BE2C (cell line): ENCODE results near the gene DBT.

ENCODE experiments used
- DNase-seq: peaks from one replicate; pipeline ENCODE4 v3.0.0-alpha.2; 2020
- H3K27me3 ChIP-seq: fragments of 250-450 bp; sonication (Bioruptor Pico); 2 replicates; pipeline ENCODE4 v1.5.1; 2020; ENCODE audit warnings: mild to moderate bottlenecking
- H3K36me3 ChIP-seq: fragments of 250-450 bp; sonication (Bioruptor Pico); 2 replicates; pipeline ENCODE4 v1.5.1; 2020; ENCODE audit warnings: mild to moderate bottlenecking
- H3K4me1 ChIP-seq: fragments of 250-450 bp; sonication (Bioruptor Pico); 2 replicates; pipeline ENCODE4 v1.5.1; 2020
- H3K4me3 ChIP-seq: 2 replicates; pipeline ENCODE4 v1.5.1; 2011; ENCODE audit warnings: low read depth, low read length
- H3K9me3 ChIP-seq: fragments of 250-450 bp; sonication (Bioruptor Pico); 2 replicates; pipeline ENCODE4 v1.5.1; 2020
- CTCF ChIP-seq: IDR thresholded peaks from 2 replicates; pipeline ENCODE4 v1.5.1; 2012; ENCODE audit warnings: mild to moderate bottlenecking, low read depth, low read length

DBT gene

GRCh38 chr1:100230765-100231164 lies 18.9 kb downstream of the DBT start:
- no peak for TF ChIP-seq CTCF
- Histone ChIP-seq H3K36me3 (peaks cover 9% of the 10 kb centered on the region), H3K27me3 (no peaks in the 10 kb centered on the region)

GRCh38 chr1:100229681-100230443 lies 19.8 kb downstream of the DBT start:
- H3K27me3 ChIP-seq: no peaks in the 10 kb centered on the region
- no peaks in the 10 kb centered on the region for H3K4me1 ChIP-seq
- TF ChIP-seq CTCF: no peak
- no peaks in the 10 kb centered on the region for H3K9me3 ChIP-seq
- no peak for DNase-seq
- H3K36me3 ChIP-seq: peaks cover 9% of the 10 kb centered on the region
- H3K4me3 ChIP-seq: no peak overlapping the region

More at GRCh38 chr1:100230765-100231164, 18.9 kb downstream of the DBT start:
- Histone ChIP-seq H3K9me3 (no peaks in the 10 kb centered on the region), H3K4me1 (no peaks in the 10 kb centered on the region), H3K4me3 (no peak overlapping the region)
- no peak for DNase-seq

GRCh38 chr1:100222428-100222827 lies 27.2 kb downstream of the DBT start:
- no peak for DNase-seq
- H3K27me3 ChIP-seq: no peaks in the 10 kb centered on the region
- no peak for TF ChIP-seq CTCF
- H3K9me3 ChIP-seq: no peaks in the 10 kb centered on the region
- H3K4me1 ChIP-seq: no peaks in the 10 kb centered on the region
- H3K36me3 ChIP-seq: no peaks in the 10 kb centered on the region
- H3K4me3 ChIP-seq: no peak overlapping the region

- DNase-seq: no peak
Observed at GRCh38 chr1:100219883-100220282, 29.8 kb downstream of the DBT start.

GRCh38 chr1:100219457-100219856 lies 30.2 kb downstream of the DBT start:
- Histone ChIP-seq H3K9me3 (no peaks in the 10 kb centered on the region), H3K4me3 (no peak overlapping the region), H3K27me3 (no peaks in the 10 kb centered on the region), H3K36me3 (peaks cover 2% of the 10 kb centered on the region), H3K4me1 (no peaks in the 10 kb centered on the region)
- TF ChIP-seq CTCF: no peak
- DNase-seq: no peak

More at GRCh38 chr1:100219883-100220282, 29.8 kb downstream of the DBT start:
- H3K9me3 ChIP-seq: no peaks in the 10 kb centered on the region
- no peaks in the 10 kb centered on the region for H3K4me1 ChIP-seq
- no peaks in the 10 kb centered on the region; the same call in 1 of the 2 replicates for H3K36me3 ChIP-seq
- H3K27me3 ChIP-seq: no peaks in the 10 kb centered on the region
- TF ChIP-seq CTCF: no peak
- no peak overlapping the region for H3K4me3 ChIP-seq

GRCh38 chr1:100217834-100218233 lies 31.8 kb downstream of the DBT start:
- H3K27me3 ChIP-seq: no peaks in the 10 kb centered on the region
- no peak for DNase-seq
- H3K9me3 ChIP-seq: no peaks in the 10 kb centered on the region
- H3K36me3 ChIP-seq: peaks cover 9% of the 10 kb centered on the region
- no peaks in the 10 kb centered on the region for H3K4me1 ChIP-seq
- no peak overlapping the region for H3K4me3 ChIP-seq
- TF ChIP-seq CTCF: no peak
